OCI-LY3 (cell line): ENCODE results near the gene CACNA2D3.

ENCODE experiments used
- H2AFZ ChIP-seq: fragments of 200-600, 300-600 bp; shearing (Covaris generic); 2 replicates; pipeline ENCODE4 v1.6.0; 2014; ENCODE audit warnings: antibody characterized with exemption, low read depth, low read length
- H3K27ac ChIP-seq: fragments of 200-600, 300-600 bp; sonication (generic); 2 replicates; pipeline ENCODE4 v1.5.1; 2014; ENCODE audit warnings: mild to moderate bottlenecking, low read length, moderate library complexity, mixed read lengths
- H3K27me3 ChIP-seq: fragments of 200-600, 300-600 bp; sonication (generic); 2 replicates; pipeline ENCODE4 v1.6.1; 2014; ENCODE audit warnings: low read depth, low read length, mixed read lengths
- H3K36me3 ChIP-seq: fragments of 200-600, 300-600 bp; sonication (generic); replicated peaks from 2 replicates; pipeline ENCODE3; 2014; ENCODE audit warnings: low read depth, low read length, mixed read lengths
- H3K4me1 ChIP-seq: fragments of 300-600, 200-600 bp; sonication (generic); 2 replicates; pipeline ENCODE4 v1.6.1; 2014; ENCODE audit warnings: low read length, mixed read lengths
- H3K4me2 ChIP-seq: fragments of 200-600, 300-600 bp; sonication (generic); 2 replicates; pipeline ENCODE4 v1.6.1; 2014; ENCODE audit warnings: low read length, mixed read lengths
- H3K4me3 ChIP-seq: fragments of 300-600, 200-600 bp; sonication (generic); 2 replicates; pipeline ENCODE4 v1.5.1; 2014; ENCODE audit warnings: antibody characterized with exemption, mild to moderate bottlenecking, low read length, moderate library complexity
- H3K79me2 ChIP-seq: fragments of 300-600, 200-600 bp; shearing (Covaris generic); 2 replicates; pipeline ENCODE4 v1.6.1; 2014; ENCODE audit warnings: mild to moderate bottlenecking, low read length, mixed read lengths
- H3K9ac ChIP-seq: fragments of 300-600, 200-600 bp; shearing (Covaris generic); 2 replicates; pipeline ENCODE4 v1.6.0; 2014; ENCODE audit warnings: mild to moderate bottlenecking, low read length, moderate library complexity
- H3K9me3 ChIP-seq: fragments of 200-600, 300-600 bp; shearing (Covaris generic); 2 replicates; pipeline ENCODE4 v1.6.1; 2014; ENCODE audit warnings: low read length, mixed read lengths; ENCODE audit not compliant: insufficient read depth
- H4K20me1 ChIP-seq: fragments of 200-600, 300-600 bp; sonication (generic); 2 replicates; pipeline ENCODE4 v1.6.1; 2016; ENCODE audit warnings: low read length, mixed read lengths; ENCODE audit not compliant: insufficient read depth
- CTCF ChIP-seq: fragments of 200-600, 300-600 bp; sonication (generic); IDR thresholded peaks from 2 replicates; pipeline ENCODE4 v1.5.1; 2014; ENCODE audit warnings: antibody characterized with exemption, low read length, low read depth
- EZH2phosphoT487 ChIP-seq: fragments of 200-600 bp; shearing (Covaris generic); IDR thresholded peaks from 2 replicates; pipeline ENCODE4 v1.6.1; 2018; ENCODE audit warnings: antibody characterized with exemption, mixed run types, low read depth

The CACNA2D3 gene

GRCh38 chr3:54374214-54374852 is 252.0 kb downstream of the CACNA2D3 start:
- no peaks in the 10 kb centered on the region for H4K20me1 ChIP-seq
- H3K4me2 ChIP-seq, result no peak overlapping the region
- peaks cover 13% of the 10 kb centered on the region for H3K27me3 ChIP-seq
- H2AFZ ChIP-seq, result no peak overlapping the region
- H3K4me3 ChIP-seq, result no peak overlapping the region
- no peaks in the 10 kb centered on the region for H3K79me2 ChIP-seq
- no peaks in the 10 kb centered on the region for H3K9me3 ChIP-seq
- H3K9ac ChIP-seq, result no peak overlapping the region
- no peak overlapping the region for H3K27ac ChIP-seq
- no peaks in the 10 kb centered on the region for H3K4me1 ChIP-seq
- TF ChIP-seq CTCF (peak; percentile 58), EZH2phosphoT487 (no peak)
- no peaks in the 10 kb centered on the region for H3K36me3 ChIP-seq

DNA sequence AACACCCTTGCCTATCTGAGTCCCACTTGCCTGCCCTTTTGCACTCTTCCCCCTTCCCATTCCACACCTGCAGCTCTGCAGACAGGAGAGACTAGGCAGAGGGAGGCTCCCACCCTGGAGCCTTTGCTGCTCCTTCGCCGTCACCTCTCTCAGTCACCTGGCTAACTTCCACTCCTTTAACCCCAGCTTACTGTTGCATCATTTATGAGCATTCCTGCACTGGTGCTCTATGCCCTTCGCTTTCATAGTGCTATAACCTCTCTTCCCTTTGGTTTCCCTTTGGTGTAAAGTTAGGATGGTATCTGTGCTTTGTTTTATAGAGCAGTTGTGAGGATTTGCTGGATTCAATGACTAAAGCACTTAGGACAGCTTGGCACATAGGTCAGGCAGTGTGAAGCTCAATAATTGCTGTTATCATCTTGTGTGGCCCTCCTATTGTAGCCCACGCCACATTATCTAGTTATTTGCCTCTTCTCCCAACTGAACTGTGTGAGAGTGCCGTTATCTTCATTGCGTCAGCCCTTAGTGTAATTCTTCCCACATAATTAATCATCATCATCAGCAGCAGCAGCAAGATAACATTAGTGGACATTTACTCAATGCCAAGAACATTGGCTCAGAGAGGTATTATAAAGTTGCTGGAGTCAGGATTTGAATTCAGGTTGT is 253.9 kb downstream of the CACNA2D3 start:
- Histone ChIP-seq H2AFZ (no peak overlapping the region), H3K9me3 (no peaks in the 10 kb centered on the region), H3K79me2 (no peaks in the 10 kb centered on the region)

GRCh38 chr3:54376939-54377578 is 254.7 kb downstream of the CACNA2D3 start:
- H3K9ac ChIP-seq, result no peak overlapping the region
- H3K27ac ChIP-seq, result no peak overlapping the region
- no peaks in the 10 kb centered on the region for H3K4me1 ChIP-seq
- H3K4me3 ChIP-seq, result no peak overlapping the region
- TF ChIP-seq EZH2phosphoT487, result no peak
- no peak for TF ChIP-seq CTCF
- 0 out of 2 replicates have a peak, but pooled peaks cover 12% of the 10 kb centered on the region for H3K27me3 ChIP-seq
- H3K4me2 ChIP-seq, result no peak overlapping the region
- H2AFZ ChIP-seq, result no peak overlapping the region
- H3K9me3 ChIP-seq, result no peaks in the 10 kb centered on the region
- no peaks in the 10 kb centered on the region for H4K20me1 ChIP-seq
- H3K79me2 ChIP-seq, result no peaks in the 10 kb centered on the region
- no peaks in the 10 kb centered on the region for H3K36me3 ChIP-seq

More for the DNA sequence above, 253.9 kb downstream of the CACNA2D3 start:
- 0 out of 2 replicates have a peak, but pooled peaks cover 14% of the 10 kb centered on the region for H3K27me3 ChIP-seq
- H3K9ac ChIP-seq, result no peak overlapping the region
- no peak overlapping the region for H3K4me2 ChIP-seq
- TF ChIP-seq EZH2phosphoT487 (no peak), CTCF (no peak)
- H4K20me1 ChIP-seq, result no peaks in the 10 kb centered on the region
- H3K36me3 ChIP-seq, result no peaks in the 10 kb centered on the region
- no peak overlapping the region for H3K27ac ChIP-seq
- no peaks in the 10 kb centered on the region for H3K4me1 ChIP-seq
- H3K4me3 ChIP-seq, result no peak overlapping the region

GRCh38 chr3:54378184-54378583 is 255.8 kb downstream of the CACNA2D3 start:
- no peak for TF ChIP-seq CTCF
- TF ChIP-seq EZH2phosphoT487, result no peak

More at GRCh38 chr3:54378184-54378583, 255.8 kb downstream of the CACNA2D3 start:
- Histone ChIP-seq H3K4me1 (no peaks in the 10 kb centered on the region), H3K36me3 (no peaks in the 10 kb centered on the region), H2AFZ (no peak overlapping the region), H4K20me1 (no peaks in the 10 kb centered on the region), H3K27ac (no peak overlapping the region), H3K4me2 (no peak overlapping the region), H3K9ac (no peak overlapping the region), H3K9me3 (no peaks in the 10 kb centered on the region), H3K79me2 (no peaks in the 10 kb centered on the region), H3K27me3 (0 out of 2 replicates have a peak, but pooled peaks cover 9% of the 10 kb centered on the region), H3K4me3 (no peak overlapping the region)
